Left renal pelvis (tissue), 4 donors: Measurements from ENCODE around the gene GARNL3. TPM values are rescaled to one million over a fixed set of nuclear protein-coding genes. Genes with fewer than 3 reads are reported as not detected.

Experiments
- DNase-seq, 4 donors: peaks; one replicate each; pipeline ENCODE4 v3.0.0-alpha.2; 2013; ENCODE audit warnings: low read depth in 4 of 4, low spot score in 3 of 4
- polyA plus RNA-seq, 4 donors: library from polyadenylated mRNA; unstranded; fragments of 120-200 nt; gene quantifications; one replicate each; pipeline ENCODE4 v1.2.1, GENCODE V29; 2013; ENCODE audit not compliant: insufficient read length in 4 of 4

Gene GARNL3
- polyA plus RNA-seq, 4 donors: 13.7 to 30.4 (median 17.1) TPM

DNA sequence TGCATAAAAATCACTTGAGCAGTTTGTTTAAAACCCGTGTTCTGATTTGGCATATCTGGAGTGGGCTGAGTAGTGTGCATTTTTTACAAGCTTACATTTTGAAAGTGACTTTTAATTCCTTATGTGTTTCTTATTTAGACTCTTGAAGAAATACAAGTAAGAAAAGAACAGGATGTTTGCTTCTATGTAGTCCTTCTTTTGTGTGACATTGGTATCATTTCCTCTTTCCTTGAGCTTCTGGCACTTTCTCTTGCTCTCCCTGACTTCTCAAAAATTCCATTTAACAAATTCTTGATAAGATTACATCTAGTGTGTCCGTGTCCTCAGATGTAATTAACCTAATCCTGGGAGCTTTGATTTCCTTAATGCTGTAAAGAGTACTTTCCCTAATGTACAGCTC lies 12.5 kb downstream of the GARNL3 start:
- no peak for DNase-seq

DNA sequence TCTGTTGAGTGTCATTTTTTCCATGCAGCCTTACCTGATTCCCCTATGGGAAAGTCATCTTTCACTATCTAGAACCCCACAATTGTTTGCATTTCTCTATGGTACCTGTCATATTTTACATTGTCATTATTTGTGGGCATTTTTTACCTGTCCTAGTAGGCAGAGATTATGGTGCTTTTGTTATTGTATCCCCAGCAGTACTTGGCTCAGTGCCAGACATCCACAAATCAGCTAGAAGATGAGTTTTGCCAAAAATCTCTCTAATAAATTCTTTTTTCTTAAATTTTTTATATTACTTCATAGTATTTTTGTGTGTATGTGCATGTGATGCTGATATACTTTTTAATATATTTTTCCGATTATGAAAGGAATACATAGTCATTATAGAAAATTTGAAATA lies 13.2 kb downstream of the GARNL3 start:
- no peak for DNase-seq

- DNase-seq: no peak
Observed at GRCh38 chr9:127278372-127278771, 13.8 kb downstream of the GARNL3 start.

- no peak for DNase-seq
Observed at GRCh38 chr9:127279717-127280285, 15.2 kb downstream of the GARNL3 start.

DNA sequence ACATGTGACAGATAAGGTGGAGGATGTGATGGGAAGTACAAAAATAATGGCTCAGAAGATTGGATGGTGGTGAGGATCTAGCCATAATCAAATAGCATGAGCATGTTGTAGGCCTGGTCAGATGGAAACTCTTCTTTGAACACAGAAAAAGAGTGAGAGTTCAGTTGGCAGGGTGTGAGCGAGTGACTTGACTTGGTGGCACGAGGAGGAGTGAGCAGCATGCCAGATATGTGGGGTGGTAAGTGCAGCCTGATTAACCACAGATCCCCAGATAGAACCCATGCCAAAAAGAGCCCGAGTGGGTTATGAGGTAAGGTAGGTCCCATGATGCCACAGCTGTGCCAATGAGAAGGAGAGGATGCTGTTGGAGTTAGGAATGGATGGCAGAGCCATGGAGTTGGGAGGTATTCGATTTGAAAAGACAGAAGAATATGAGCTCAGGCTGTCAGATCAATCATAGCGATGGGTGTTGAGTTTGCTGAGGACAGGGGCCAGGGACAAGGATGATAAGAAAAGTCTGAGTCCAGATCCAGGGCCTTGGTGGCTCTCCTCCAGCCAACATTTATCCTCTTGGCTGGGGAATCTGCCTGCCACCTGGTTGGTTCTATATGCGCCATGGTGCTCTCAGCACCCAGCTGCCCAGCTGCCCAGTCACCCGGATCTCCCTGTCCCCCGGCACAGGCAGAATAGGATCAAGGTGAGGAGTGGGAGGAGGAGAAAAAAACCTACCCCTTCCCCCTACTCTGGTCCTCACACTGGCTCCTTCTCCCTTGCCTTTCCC lies 16.5 kb downstream of the GARNL3 start:
- DNase-seq: no peak

- DNase-seq: no peak
Observed at GRCh38 chr9:127281891-127282290, 17.3 kb downstream of the GARNL3 start.

DNA sequence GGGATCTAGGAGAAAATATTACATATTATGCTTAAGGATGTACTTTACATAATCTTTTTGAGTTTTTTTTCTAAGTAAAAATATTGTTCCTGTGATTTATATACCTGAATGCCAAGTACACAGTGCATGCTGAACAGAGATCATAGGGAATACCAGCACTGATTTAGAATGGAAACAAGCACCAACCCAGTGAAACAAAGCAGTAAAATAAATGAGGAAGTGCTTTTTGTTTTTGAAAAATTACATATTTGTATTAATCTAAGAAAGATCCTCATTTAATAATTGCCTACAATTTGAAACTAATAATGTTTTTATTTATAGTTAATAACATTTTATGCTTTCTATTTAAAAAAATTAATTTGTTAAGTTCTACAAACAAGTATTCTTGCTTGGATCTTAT lies 18.0 kb downstream of the GARNL3 start:
- no peak for DNase-seq

DNA sequence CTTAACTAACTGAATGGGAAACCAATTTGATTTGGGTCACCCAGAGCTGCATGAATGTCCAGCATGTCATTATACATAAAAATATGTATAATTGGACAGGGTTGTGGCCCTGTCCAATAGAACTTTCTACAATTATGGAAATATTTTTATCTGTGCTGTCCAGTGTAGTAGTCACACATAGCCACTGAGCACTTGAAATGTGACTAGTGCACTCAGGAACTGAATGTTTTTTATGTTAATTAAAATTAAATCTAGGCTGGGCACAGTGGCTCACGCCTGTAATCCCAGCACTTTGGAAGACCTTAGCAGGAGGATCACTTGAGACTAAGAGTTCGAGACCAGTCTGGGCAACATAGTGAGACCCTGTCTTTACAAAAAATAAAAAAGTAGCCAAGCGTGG lies 18.6 kb downstream of the GARNL3 start:
- no peak for DNase-seq

- DNase-seq: peak in 1 of 4 donors; percentile 5
Observed at GRCh38 chr9:127283917-127284497, 19.4 kb downstream of the GARNL3 start.

DNA sequence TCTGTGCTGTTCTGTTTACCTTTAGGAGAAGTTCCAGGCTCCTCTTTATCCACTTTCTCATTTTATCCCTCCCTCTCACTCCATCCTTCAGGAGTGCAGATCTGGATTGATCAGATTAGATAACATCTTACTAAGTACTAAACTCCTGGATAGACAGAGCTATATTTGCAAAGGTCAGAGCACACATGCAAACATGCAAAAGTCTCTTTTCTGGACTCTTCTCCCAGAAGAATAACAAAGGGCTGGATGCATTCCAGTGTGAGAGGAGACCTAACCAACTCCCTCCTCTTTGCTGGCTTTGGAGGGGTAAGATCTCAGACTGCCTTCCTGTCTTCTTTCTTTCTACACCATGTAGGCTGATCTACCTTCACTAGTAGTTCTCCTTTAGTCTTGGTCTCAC lies 21.4 kb downstream of the GARNL3 start:
- no peak for DNase-seq

- DNase-seq: no peak
Observed at GRCh38 chr9:127290561-127291065, 26.0 kb downstream of the GARNL3 start.

DNA sequence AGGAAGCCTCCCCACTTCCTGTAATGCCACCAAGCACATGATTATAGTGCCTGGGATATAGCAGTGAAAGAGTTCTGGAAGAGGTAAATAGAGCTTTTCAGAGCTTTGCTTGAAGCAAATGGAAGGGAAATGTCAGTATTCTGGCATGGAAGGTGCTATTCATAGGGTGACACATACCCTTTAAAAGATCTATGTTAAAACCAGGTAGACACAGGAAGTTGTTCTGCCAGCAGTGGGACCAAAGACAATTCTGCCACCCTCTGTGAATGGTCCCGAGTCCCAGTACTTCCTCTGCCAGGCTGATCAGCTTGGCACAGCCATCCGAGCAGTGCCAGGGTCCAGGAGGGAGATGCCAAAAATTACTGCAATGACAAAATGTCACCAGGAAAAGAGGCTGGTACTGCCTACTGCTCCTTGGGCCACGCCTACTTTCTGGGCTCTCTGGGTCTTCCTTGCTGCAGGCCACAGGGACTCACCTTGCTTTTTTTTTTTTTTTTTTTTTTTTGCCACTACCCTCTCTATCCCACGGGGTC lies 26.7 kb downstream of the GARNL3 start:
- no peak for DNase-seq

- DNase-seq: no peak
Observed at GRCh38 chr9:127292415-127292814, 27.8 kb downstream of the GARNL3 start.

DNA sequence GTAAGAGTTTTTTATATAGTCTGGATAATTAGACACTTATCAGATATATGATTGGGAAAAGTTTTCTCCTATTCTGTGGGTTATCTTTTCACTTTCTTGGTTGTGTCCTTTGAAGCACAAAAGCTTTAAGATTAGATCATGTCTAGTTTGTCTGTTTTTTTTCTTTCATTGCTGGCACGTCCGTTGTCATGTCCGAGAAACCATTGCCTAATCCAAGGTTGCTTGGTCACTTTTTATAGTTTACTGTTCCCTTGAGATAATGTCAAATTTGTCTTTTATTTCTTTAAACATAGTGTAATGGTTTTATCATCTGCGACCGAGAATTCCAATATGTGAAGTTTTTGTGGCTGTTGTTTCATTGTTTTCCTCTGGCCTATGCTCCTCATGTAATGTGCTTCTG lies 28.8 kb downstream of the GARNL3 start:
- DNase-seq: no peak

GRCh38 chr9:127293767-127294166 lies 29.2 kb downstream of the GARNL3 start:
- no peak for DNase-seq

DNA sequence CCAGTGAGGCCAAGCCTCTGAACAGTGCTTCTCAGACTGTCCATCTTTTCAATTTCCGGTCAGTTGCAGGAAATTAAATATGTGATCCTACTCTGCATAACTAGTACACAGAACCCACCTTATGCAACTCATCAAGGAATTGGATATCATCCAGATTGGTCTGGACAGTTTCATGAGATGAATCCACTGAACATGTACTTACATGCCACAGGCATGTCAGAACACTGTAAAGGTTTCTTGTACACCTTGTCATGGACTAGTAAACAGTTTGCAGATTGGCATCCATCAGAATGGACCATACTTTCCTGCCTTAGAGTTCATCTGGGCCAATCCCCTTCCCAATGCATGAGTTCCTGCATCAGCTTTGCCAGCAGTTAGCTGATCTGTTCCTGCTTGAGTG lies 30.4 kb downstream of the GARNL3 start:
- no peak for DNase-seq

- no peak for DNase-seq
Observed at GRCh38 chr9:127300886-127301447, 36.4 kb downstream of the GARNL3 start.

GRCh38 chr9:127303830-127304229 lies 39.3 kb downstream of the GARNL3 start:
- no peak for DNase-seq

- DNase-seq: no peak
Observed at GRCh38 chr9:127305206-127305837, 40.7 kb downstream of the GARNL3 start.

- DNase-seq: no peak
Observed at GRCh38 chr9:127305838-127306226, 41.3 kb downstream of the GARNL3 start.

DNA sequence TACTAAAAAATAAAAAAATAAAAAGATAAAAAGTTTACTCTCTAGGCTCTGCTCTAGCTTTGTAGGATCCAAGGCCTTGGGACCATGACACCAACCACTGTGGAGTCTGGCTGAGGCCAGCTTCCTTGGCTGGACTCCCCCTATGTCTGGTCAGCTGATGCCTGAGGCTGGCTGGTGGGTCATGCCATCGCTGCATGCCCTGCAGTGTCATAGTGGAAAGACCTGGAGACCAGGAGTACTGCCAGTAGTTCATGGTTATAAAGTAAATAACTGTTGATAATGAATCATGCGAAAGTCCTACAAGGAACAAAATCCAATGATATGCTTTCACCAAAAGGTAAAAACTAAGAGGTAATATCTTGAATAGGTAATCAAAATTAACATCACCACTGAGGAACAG lies 43.2 kb downstream of the GARNL3 start:
- DNase-seq: no peak
